Activated naive CD4-positive, alpha-beta T cell treated with anti-CD3 and anti-CD28 coated beads, Interleukin-2, amount 50 U/mL, for 24 hours (primary cell): ENCODE data around the gene MICALL2.

Source experiments
- H3K27ac Mint-ChIP-seq: one replicate; pipeline ENCODE4 v1.8.0; 2021; ENCODE audit warnings: mild to moderate bottlenecking, mixed read lengths
- H3K27me3 Mint-ChIP-seq: one replicate; pipeline ENCODE4 v1.8.0; 2021; ENCODE audit warnings: mixed read lengths
- H3K36me3 Mint-ChIP-seq: one replicate; pipeline ENCODE4 v1.8.0; 2021; ENCODE audit warnings: mixed read lengths
- H3K4me1 Mint-ChIP-seq: one replicate; pipeline ENCODE4 v1.8.0; 2021; ENCODE audit warnings: mixed read lengths
- H3K4me3 Mint-ChIP-seq: one replicate; pipeline ENCODE4 v1.8.0; 2021; ENCODE audit warnings: mild to moderate bottlenecking, mixed read lengths
- H3K9me3 Mint-ChIP-seq: one replicate; pipeline ENCODE4 v1.8.0; 2021; ENCODE audit warnings: mixed read lengths

The MICALL2 gene

GRCh38 chr7:1439373-1440363 is 19.6 kb downstream of the MICALL2 start:
- Mint-ChIP-seq H3K4me1 (no peaks in the 10 kb centered on the region), H3K4me3 (no peak overlapping the region)

GRCh38 chr7:1438821-1439220 is 20.4 kb downstream of the MICALL2 start:
- H3K9me3 Mint-ChIP-seq = no peaks in the 10 kb centered on the region

More at GRCh38 chr7:1439373-1440363, 19.6 kb downstream of the MICALL2 start:
- H3K36me3 Mint-ChIP-seq = no peaks in the 10 kb centered on the region
- H3K27ac Mint-ChIP-seq = no peak overlapping the region
- H3K27me3 Mint-ChIP-seq = no peaks in the 10 kb centered on the region
- H3K9me3 Mint-ChIP-seq = no peaks in the 10 kb centered on the region

GRCh38 chr7:1438208-1438607 is 21.1 kb downstream of the MICALL2 start:
- H3K27ac Mint-ChIP-seq = no peak overlapping the region

More at GRCh38 chr7:1438821-1439220, 20.4 kb downstream of the MICALL2 start:
- no peak overlapping the region for H3K4me3 Mint-ChIP-seq
- H3K27me3 Mint-ChIP-seq = no peaks in the 10 kb centered on the region
- H3K36me3 Mint-ChIP-seq = no peaks in the 10 kb centered on the region
- no peaks in the 10 kb centered on the region for H3K4me1 Mint-ChIP-seq
- no peak overlapping the region for H3K27ac Mint-ChIP-seq

DNA sequence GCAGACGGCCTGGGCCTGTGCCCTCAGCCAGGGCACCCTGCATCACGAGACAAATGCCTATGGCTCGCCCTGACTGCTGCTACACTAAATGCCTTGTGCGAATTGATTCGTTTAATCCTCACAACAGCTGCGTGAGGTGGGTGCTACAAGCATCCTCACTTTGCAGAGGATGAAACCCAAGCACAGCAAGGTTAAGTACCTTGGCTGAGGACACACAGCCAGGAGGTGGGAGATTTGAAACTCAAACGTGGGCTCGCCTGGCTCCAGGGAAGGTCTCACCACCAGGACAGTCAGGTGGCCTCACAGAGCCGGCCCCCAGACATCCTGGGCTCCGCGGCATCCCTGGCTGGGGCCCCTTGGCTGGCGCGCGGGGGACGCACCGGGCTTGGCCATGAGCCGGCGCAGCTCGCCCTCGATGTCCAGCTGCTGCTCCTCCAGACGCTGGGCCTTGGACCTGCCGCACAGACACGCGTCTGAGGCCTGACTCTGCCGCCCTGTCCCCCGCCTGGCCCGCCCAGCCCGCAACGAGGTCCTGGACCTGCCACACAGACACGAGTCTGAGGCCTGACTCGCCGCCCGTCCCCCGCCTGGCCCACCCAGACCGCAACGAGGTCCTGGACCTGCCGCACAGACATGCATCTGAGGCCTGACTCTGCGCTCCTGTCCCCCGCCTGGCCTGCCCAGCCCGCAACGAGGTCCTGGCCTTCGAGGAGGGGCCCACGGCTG is 22.0 kb downstream of the MICALL2 start:
- no peaks in the 10 kb centered on the region for H3K9me3 Mint-ChIP-seq

More at GRCh38 chr7:1438208-1438607, 21.1 kb downstream of the MICALL2 start:
- Mint-ChIP-seq H3K4me3 (no peak overlapping the region), H3K9me3 (no peaks in the 10 kb centered on the region), H3K36me3 (no peaks in the 10 kb centered on the region), H3K27me3 (no peaks in the 10 kb centered on the region), H3K4me1 (no peaks in the 10 kb centered on the region)

DNA sequence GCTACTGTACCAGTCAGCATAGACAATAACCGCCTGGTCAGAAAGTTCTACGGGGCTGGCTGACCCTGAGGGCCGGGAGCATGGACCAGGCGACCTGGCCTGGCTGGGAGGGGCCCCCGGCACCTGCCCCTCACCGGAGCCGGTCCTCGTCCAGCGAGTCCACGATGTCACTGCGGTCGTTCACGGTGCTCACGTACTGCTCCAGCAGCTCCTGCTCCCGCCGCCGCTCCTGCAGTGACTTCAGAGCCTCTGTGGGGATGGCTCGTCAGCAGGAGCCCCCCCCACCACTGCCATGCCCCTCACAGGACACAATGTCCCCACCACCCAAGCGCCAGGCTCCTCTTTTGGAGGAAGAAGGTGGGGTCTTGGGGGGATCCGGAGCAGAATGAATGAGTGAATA is 22.7 kb downstream of the MICALL2 start:
- no peaks in the 10 kb centered on the region for H3K9me3 Mint-ChIP-seq
- H3K4me3 Mint-ChIP-seq = no peak overlapping the region
- H3K36me3 Mint-ChIP-seq = no peaks in the 10 kb centered on the region
- peaks cover 1% of the 10 kb centered on the region for H3K27me3 Mint-ChIP-seq
- peaks cover 4% of the 10 kb centered on the region for H3K4me1 Mint-ChIP-seq
- H3K27ac Mint-ChIP-seq = no peak overlapping the region

More for the DNA sequence above, 22.0 kb downstream of the MICALL2 start:
- peaks cover 3% of the 10 kb centered on the region for H3K4me1 Mint-ChIP-seq
- peaks cover 1% of the 10 kb centered on the region for H3K27me3 Mint-ChIP-seq
- no peak overlapping the region for H3K27ac Mint-ChIP-seq
- H3K36me3 Mint-ChIP-seq = no peaks in the 10 kb centered on the region
- H3K4me3 Mint-ChIP-seq = no peak overlapping the region

DNA sequence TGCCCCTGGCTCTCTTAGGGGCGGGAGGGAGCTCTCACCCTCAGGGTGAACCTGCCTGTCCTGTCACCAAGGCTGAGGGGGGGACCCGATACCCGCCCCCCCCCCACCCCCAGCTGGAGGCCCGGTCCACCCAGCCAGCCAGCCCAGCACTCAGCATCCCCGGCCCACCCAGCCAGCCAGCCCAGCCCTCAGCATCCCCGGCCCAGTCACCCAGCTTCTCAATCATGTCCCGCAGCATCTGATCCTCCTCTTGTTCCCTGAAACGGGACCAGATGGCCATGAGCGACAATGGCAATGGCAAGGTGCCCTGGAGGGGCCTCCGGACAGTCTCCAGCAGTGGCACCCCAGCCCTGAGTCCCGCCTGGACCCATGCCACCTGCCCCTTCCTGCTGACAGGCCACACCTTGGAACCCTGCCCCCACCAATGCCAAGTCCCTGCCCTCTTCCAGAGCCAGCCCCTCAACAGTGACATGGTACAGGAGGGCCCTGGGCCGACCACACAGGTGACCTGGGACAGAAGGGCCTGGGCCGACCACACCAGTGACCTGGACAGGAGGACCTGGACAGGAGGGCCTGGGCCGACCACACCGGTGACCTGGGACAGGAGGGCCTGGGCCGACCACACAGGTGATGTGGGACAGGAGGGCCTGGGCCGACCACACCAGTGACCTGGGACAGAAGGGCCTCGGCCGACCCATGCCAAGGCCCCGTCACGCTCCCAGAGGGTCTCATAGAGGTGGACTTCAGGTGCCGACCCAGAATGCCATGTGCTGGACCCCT is 24.2 kb downstream of the MICALL2 start:
- H3K9me3 Mint-ChIP-seq = no peaks in the 10 kb centered on the region
- H3K4me1 Mint-ChIP-seq = peaks cover 4% of the 10 kb centered on the region
- no peak overlapping the region for H3K4me3 Mint-ChIP-seq
- peaks cover 1% of the 10 kb centered on the region for H3K27me3 Mint-ChIP-seq
- no peak overlapping the region for H3K27ac Mint-ChIP-seq
- no peaks in the 10 kb centered on the region for H3K36me3 Mint-ChIP-seq

DNA sequence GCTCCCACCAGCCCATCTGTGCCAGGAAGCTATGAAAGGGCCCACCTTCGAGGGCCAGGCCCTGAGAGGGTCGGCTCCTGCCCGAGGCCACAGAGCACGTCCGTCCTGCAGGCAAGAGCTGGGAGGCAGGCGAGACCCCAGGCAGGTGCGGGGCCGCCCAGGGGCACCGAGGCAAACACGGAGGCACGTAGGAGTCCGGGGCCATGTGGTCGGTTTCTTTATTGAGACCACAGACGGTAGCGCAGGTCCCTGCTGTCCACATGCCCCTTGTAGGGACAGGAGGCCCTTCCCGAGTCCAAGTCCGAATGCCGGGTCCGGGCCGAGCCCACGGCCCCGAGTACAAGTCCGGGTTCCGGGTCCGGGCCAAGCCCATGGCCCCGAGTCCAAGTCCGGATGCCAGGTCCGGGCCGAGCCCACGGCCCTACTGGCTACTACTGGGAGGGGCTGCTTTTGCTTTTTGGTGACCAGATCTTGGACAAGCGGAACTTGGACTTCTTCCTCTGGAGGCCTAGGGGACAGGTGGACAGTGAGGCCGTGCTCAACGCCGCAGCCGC is 25.0 kb downstream of the MICALL2 start:
- H3K4me1 Mint-ChIP-seq = peaks cover 4% of the 10 kb centered on the region
- peaks cover 1% of the 10 kb centered on the region for H3K27me3 Mint-ChIP-seq
- H3K36me3 Mint-ChIP-seq = no peaks in the 10 kb centered on the region
- H3K9me3 Mint-ChIP-seq = no peaks in the 10 kb centered on the region
- H3K27ac Mint-ChIP-seq = no peak overlapping the region
- H3K4me3 Mint-ChIP-seq = no peak overlapping the region

DNA sequence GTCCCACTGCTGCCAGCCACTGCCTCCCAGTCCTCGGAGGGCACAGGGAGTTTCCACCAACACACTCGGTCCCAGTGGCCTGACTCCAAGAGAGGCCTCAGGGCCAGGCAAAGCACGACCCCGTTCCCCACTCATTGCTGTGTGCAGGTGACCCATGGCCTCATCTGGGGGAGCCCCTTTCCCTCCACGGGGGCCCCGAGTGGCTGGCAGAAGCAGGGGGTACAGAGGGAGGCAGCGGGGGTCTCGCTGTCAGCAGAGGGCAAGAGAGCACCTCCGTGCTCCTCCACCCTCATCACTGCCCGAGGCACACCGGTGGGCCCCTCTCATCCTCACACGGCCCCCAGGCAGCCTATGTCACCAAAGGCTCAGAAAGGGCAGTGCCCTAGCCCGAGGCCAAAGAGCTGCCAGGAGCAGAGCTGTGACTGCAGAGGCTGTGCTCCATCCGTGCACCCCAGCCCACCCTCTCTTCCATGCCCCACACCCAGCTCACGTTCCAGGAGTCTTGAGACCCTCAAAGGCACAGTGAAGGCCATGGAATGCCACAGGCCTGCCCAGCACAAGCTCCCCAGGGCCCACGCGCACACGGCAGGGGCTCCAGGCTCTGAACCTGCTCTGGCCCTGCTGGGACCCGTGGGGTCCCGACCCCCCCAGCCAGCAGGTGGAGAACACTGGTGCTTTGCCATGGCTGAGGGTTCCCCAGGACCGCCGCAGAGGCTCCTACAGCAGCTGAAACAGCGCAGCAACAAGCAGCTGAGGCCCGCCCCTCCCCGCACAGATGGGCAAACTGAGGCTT is 25.9 kb downstream of the MICALL2 start:
- no peak overlapping the region for H3K4me3 Mint-ChIP-seq
- peaks cover 4% of the 10 kb centered on the region for H3K4me1 Mint-ChIP-seq

GRCh38 chr7:1432411-1433082 is 26.7 kb downstream of the MICALL2 start:
- Mint-ChIP-seq H3K27me3 (peaks cover 1% of the 10 kb centered on the region), H3K4me1 (peaks cover 4% of the 10 kb centered on the region), H3K4me3 (no peak overlapping the region)

More for the DNA sequence above, 25.9 kb downstream of the MICALL2 start:
- no peaks in the 10 kb centered on the region for H3K9me3 Mint-ChIP-seq
- no peaks in the 10 kb centered on the region for H3K36me3 Mint-ChIP-seq
- H3K27ac Mint-ChIP-seq = no peak overlapping the region
- peaks cover 1% of the 10 kb centered on the region for H3K27me3 Mint-ChIP-seq

GRCh38 chr7:1431634-1432380 is 27.5 kb downstream of the MICALL2 start:
- Mint-ChIP-seq H3K27ac (no peak overlapping the region), H3K4me1 (peaks cover 4% of the 10 kb centered on the region), H3K27me3 (peaks cover 1% of the 10 kb centered on the region), H3K9me3 (no peaks in the 10 kb centered on the region), H3K36me3 (no peaks in the 10 kb centered on the region), H3K4me3 (no peak overlapping the region)

More at GRCh38 chr7:1432411-1433082, 26.7 kb downstream of the MICALL2 start:
- Mint-ChIP-seq H3K36me3 (no peaks in the 10 kb centered on the region), H3K9me3 (no peaks in the 10 kb centered on the region), H3K27ac (peak overlapping the region; percentile 82)

DNA sequence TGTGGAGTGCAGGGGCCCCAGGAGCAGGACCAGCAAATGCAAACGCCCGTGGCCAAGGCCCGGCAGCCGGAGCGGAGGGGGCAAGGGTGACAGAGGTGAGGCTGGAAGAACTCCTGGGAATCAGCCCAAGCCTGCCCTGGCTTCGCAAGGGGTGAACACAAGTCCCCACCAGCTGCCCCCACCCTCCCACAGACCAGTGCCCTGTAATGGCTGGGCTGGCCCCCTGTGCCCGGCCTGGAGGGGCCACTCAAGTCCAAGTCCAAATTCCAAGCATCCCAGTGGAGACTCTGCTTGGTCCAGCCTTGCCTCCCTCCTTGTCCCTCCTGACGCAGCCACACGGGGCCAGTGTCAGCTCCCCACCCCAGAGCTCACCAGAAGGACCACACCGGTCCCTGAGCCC is 28.0 kb downstream of the MICALL2 start:
- no peaks in the 10 kb centered on the region for H3K9me3 Mint-ChIP-seq
- peaks cover 4% of the 10 kb centered on the region for H3K4me1 Mint-ChIP-seq
- no peaks in the 10 kb centered on the region for H3K36me3 Mint-ChIP-seq
- H3K27ac Mint-ChIP-seq = no peak overlapping the region
- no peak overlapping the region for H3K4me3 Mint-ChIP-seq
- peaks cover 1% of the 10 kb centered on the region for H3K27me3 Mint-ChIP-seq

GRCh38 chr7:1430056-1430845 is 29.0 kb downstream of the MICALL2 start:
- Mint-ChIP-seq H3K27ac (no peak overlapping the region), H3K9me3 (no peaks in the 10 kb centered on the region), H3K4me1 (peaks cover 4% of the 10 kb centered on the region), H3K36me3 (no peaks in the 10 kb centered on the region), H3K27me3 (peaks cover 1% of the 10 kb centered on the region), H3K4me3 (no peak overlapping the region)
